ENCODE results near the gene FAM20B. TPM values are rescaled to one million over a fixed set of nuclear protein-coding genes. Genes with fewer than 3 reads are reported as not detected.
A peak's percentile ranks its signal among the peaks of the same experiment; 100 is the strongest.

FAM20B gene
- total RNA-seq, 4 donors from 2014 or later = 19.7 to 43.7 (median 32.6) TPM

DNA sequence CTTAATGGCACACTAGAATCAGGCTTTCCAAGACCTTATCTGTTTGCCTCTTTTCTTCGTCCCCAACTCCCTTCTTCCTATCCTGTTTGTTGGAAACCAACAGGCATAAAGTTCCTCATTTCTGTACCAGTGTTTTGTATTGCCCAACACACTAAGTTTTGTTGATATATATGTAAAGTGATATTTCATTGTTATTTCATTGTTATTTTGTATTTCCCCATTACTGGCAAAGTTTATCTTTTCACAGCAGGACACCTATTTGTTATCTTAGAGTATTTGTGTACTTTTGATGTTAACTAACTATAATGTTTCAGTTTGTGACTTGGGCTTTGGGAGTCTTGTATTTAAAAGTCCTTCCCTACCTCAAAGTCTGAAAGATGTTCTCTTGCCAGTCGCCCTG, 27.1 kb downstream of the FAM20B start:
- TF ChIP-seq POLR2A (IDR thresholded peaks at IDR 0.05) = no peak
- TF ChIP-seq, protein P1, sequence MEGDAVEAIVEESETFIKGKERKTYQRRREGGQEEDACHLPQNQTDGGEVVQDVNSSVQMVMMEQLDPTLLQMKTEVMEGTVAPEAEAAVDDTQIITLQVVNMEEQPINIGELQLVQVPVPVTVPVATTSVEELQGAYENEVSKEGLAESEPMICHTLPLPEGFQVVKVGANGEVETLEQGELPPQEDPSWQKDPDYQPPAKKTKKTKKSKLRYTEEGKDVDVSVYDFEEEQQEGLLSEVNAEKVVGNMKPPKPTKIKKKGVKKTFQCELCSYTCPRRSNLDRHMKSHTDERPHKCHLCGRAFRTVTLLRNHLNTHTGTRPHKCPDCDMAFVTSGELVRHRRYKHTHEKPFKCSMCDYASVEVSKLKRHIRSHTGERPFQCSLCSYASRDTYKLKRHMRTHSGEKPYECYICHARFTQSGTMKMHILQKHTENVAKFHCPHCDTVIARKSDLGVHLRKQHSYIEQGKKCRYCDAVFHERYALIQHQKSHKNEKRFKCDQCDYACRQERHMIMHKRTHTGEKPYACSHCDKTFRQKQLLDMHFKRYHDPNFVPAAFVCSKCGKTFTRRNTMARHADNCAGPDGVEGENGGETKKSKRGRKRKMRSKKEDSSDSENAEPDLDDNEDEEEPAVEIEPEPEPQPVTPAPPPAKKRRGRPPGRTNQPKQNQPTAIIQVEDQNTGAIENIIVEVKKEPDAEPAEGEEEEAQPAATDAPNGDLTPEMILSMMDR (IDR thresholded peaks at IDR 0.05 in 4 of 5, conservative IDR thresholded peaks at IDR 0.05 in 1 of 5) = no peak
- DNase-seq = no peak
- Histone ChIP-seq H3K4me1 (peaks cover 9 to 11% of the 10 kb centered on the region in 2 donors), H3K36me3 (peaks cover 0 to 29% of the 10 kb centered on the region in 2 donors), H3K4me3 (no peak overlapping the region), H3K27ac (no peak overlapping the region), H3K9me3 (no peaks in the 10 kb centered on the region), H3K27me3 (no peaks in the 10 kb centered on the region)
- no peak for ATAC-seq
- in situ Hi-C loops (cut with MboI; ENCODE audit: low sequenced_read_pairs in 4 of 4) (no loop called here), intact Hi-C loops (cut with DNase I; ENCODE audit: low total_unique reads) (no loop called here)

DNA sequence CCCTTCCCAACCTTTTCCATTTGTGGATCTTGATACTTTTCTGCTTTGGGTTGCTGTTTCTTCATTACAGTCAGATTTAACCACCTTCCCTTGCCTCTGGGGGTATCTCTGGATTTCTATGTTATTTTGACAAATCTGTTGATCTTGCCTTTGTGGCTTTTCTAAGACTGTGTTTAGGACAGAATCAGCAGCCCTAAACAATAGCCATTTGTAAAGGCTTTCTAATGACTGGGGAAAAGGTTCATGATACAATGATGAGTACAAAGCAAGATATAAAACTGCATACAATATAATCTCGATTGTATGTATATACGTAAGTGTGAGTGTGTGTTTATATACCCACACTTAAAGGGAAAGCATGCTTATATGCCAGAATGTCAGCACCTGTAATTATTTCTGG, 27.8 kb downstream of the FAM20B start:
- H3K36me3 ChIP-seq = peaks cover 0 to 29% of the 10 kb centered on the region in 2 donors
- ATAC-seq = no peak
- no peaks in the 10 kb centered on the region for H3K27me3 ChIP-seq

DNA sequence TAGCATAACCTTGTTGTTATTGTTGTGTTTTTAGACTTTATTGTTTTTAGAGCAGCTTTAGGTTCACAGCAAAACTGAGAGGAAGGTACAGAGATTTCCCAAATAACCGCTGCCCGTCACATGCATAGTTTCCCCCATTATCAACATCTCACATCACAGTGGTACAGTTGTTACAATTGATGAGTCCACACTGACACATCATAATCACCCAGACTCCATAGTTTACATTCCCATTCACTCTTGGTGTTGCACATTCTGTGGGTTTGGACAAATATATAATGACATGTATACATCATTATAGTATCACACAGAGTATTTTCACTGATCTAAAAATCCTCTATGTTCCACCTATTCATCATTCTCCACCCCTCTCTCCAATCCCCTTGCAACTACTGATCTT, 30.2 kb downstream of the FAM20B start:
- Histone ChIP-seq H3K9me3 (no peaks in the 10 kb centered on the region), H3K27me3 (no peaks in the 10 kb centered on the region), H3K4me1 (peaks cover 5% of the 10 kb centered on the region in 2 donors), H3K27ac (no peak overlapping the region), H3K4me3 (no peak overlapping the region), H3K36me3 (peaks cover 0 to 29% of the 10 kb centered on the region in 2 donors)
- intact Hi-C loops (cut with DNase I; ENCODE audit: low total_unique reads) = no loop called here
- ATAC-seq = no peak
- in situ Hi-C loops (cut with MboI; ENCODE audit: low sequenced_read_pairs in 4 of 4) = no loop called here
- DNase-seq = no peak
- TF ChIP-seq, protein P1 (IDR thresholded peaks at IDR 0.05 in 4 of 5, conservative IDR thresholded peaks at IDR 0.05 in 1 of 5) = no peak
- TF ChIP-seq POLR2A (IDR thresholded peaks at IDR 0.05) = no peak

More for the DNA sequence above, 27.8 kb downstream of the FAM20B start:
- in situ Hi-C loops (cut with MboI; ENCODE audit: low sequenced_read_pairs in 4 of 4) (no loop called here), intact Hi-C loops (cut with DNase I; ENCODE audit: low total_unique reads) (no loop called here)
- no peaks in the 10 kb centered on the region for H3K9me3 ChIP-seq
- H3K4me1 ChIP-seq = peaks cover 4 to 5% of the 10 kb centered on the region in 2 donors
- no peak for DNase-seq
- no peak overlapping the region for H3K27ac ChIP-seq
- H3K4me3 ChIP-seq = no peak overlapping the region
- no peak for TF ChIP-seq POLR2A (IDR thresholded peaks at IDR 0.05)
- TF ChIP-seq, protein P1 (IDR thresholded peaks at IDR 0.05 in 4 of 5, conservative IDR thresholded peaks at IDR 0.05 in 1 of 5) = no peak

DNA sequence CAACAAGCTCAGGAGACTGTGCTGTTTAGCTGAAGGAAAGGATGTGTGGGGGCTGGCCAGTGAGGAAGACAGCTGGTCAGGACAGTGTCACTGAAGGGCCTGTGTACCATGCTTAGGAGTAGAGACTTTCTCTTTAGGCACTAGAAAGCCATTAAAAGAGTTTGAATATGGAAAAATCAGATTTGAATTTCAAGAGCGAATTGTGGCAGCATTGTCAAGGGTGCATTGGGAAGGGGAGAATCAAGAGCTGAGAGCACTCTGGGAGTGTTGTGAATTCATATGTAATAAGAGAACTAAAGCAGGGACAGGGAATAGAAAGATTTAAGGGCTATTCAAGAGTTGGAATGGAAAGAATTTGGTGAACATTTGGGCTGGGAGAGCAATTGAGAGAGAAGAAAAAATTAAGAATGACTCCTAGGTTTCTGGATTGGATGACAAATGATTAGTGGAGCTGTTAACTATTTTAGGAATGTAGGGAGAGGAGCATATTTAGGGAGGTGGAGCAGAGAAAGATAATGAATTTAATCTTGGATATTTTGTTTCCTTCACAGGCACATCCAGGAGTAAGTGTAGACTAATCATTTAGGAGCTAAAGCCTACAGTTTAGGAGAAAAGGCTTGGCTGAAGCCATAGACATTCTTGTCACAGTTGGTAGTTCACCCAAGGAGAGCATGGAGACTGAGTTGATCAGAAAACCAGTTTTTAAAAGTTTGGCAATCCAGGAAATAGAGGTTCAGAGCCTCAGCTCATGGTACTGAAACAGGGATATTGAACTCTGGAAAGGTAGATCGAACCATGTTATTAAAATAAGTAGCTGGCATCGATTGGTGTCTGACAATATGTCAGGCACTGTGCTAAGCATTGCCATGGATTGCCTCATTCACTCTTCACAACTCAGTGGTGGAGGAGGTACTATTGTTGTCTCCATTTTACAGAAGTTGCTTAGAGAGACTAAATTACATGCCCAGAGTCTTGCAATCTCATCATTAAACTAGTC, 33.1 kb downstream of the FAM20B start:
- Histone ChIP-seq H3K4me3 (no peak overlapping the region), H3K4me1 (peaks cover 5% of the 10 kb centered on the region in 2 donors), H3K9me3 (no peaks in the 10 kb centered on the region), H3K27ac (peak overlapping the region in 1 of 4 donors; percentile 76), H3K27me3 (no peaks in the 10 kb centered on the region), H3K36me3 (peaks cover 0 to 25% of the 10 kb centered on the region in 2 donors)
- in situ Hi-C loops (cut with MboI; ENCODE audit: low sequenced_read_pairs in 4 of 4) = no loop called here
- TF ChIP-seq, protein P1 (IDR thresholded peaks at IDR 0.05 in 4 of 5, conservative IDR thresholded peaks at IDR 0.05 in 1 of 5) = no peak
- no peak for TF ChIP-seq POLR2A (IDR thresholded peaks at IDR 0.05)
- no peak for DNase-seq
- no peak for ATAC-seq
- intact Hi-C loops (cut with DNase I; ENCODE audit: low total_unique reads) = no loop called here

All from gastrocnemius medialis (tissue), 4 donors.